BJ (cell line): ENCODE results near the gene LCA5. TPM values are rescaled to one million over a fixed set of nuclear protein-coding genes. Genes with fewer than 3 reads are reported as not detected.

ENCODE experiments used
- CTCF ChIA-PET: fragments of 350-600 bp; formaldehyde crosslinking; extraction: SDS; loops from one replicate; lab custom pipeline; 2021; ENCODE audit warnings: antibody characterized with exemption, inconsistent platforms; lab: Yijun Ruan, JAX
- POLR2A ChIA-PET: fragments of 300-600 bp; sonication (Branson Sonifier 250); formaldehyde crosslinking; extraction: SDS; loops from one replicate; lab custom pipeline; 2021; ENCODE audit warnings: antibody characterized with exemption; lab: Charles Lee
- DNase-seq: peaks from one replicate; pipeline ENCODE4 v3.0.0-alpha.2; 2011; ENCODE audit warnings: low read depth
- H3K27me3 ChIP-seq: 2 replicates; pipeline ENCODE4 v1.6.0; 2011; ENCODE audit warnings: low read length; ENCODE audit not compliant: control insufficient read depth, insufficient read depth
- H3K36me3 ChIP-seq: 2 replicates; pipeline ENCODE4 v1.5.1; 2011; ENCODE audit warnings: low read length; ENCODE audit not compliant: control insufficient read depth, insufficient read depth
- H3K4me3 ChIP-seq: 2 replicates; pipeline ENCODE4 v1.5.1; 2011; ENCODE audit warnings: low read depth, mild to moderate bottlenecking, control low read depth, low read length
- polyA plus RNA-seq: library from polyadenylated mRNA; depleted of rRNA; stranded (reverse); fragments of >200 nt; gene quantifications from 2 replicates; pipeline ENCODE4 v1.2.3, GENCODE V29; 2011
- TF ChIP-seq, protein P1 (sequence below): IDR thresholded peaks from 2 replicates; pipeline ENCODE4 v1.5.1; 2011; ENCODE audit warnings: low read depth, mild to moderate bottlenecking, control low read depth, inconsistent platforms, low read length, moderate library complexity; ENCODE audit not compliant: insufficient read depth

LCA5 gene
- polyA plus RNA-seq, 1 experiment = 0.94 TPM

DNA sequence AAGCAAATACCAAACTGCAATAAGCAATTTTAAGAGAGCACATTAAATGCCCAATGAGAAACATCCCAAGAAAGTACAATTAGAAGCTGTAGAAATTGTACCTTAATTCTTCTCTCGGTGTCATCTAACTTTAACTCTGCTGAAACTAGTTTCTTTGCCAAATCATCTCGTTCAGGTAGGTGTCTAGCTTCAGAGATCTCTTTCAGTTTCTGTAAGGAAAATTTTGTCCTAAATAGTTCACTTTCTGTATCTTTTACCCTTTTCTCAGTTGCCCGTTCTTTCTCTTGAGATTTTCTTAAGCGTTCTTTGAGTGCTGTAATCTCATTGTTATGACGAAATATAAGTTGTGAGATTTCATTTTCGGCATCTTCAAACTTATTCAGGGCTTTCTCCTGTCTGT, 24.1 kb downstream of the LCA5 start:
- Histone ChIP-seq H3K27me3 (no peaks in the 10 kb centered on the region), H3K4me3 (no peak overlapping the region), H3K36me3 (no peaks in the 10 kb centered on the region; the same call in 1 of the 2 replicates)
- no peak for DNase-seq
- ChIA-PET CTCF (no interaction called here), POLR2A (no interaction called here)
- TF ChIP-seq, protein P1, sequence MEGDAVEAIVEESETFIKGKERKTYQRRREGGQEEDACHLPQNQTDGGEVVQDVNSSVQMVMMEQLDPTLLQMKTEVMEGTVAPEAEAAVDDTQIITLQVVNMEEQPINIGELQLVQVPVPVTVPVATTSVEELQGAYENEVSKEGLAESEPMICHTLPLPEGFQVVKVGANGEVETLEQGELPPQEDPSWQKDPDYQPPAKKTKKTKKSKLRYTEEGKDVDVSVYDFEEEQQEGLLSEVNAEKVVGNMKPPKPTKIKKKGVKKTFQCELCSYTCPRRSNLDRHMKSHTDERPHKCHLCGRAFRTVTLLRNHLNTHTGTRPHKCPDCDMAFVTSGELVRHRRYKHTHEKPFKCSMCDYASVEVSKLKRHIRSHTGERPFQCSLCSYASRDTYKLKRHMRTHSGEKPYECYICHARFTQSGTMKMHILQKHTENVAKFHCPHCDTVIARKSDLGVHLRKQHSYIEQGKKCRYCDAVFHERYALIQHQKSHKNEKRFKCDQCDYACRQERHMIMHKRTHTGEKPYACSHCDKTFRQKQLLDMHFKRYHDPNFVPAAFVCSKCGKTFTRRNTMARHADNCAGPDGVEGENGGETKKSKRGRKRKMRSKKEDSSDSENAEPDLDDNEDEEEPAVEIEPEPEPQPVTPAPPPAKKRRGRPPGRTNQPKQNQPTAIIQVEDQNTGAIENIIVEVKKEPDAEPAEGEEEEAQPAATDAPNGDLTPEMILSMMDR = no peak

DNA sequence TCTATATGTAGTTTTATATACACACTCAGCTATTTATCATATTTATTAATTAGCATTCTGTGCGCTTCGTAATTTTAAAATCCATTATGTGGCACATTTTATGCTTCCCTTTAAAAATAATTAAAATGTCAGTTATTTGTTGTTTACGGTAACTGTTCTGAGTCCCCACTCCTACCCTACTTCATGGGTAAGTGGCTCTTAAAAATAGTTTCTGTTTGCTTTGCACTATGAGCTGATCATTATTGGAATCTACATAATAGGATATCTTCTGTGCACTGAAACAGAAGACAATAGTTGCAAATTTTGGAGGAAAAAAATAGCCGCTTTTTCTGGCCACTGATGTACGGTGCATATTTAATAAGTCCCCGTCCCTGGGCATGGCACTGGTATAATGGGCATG, 25.2 kb downstream of the LCA5 start:
- TF ChIP-seq, protein P1 = no peak
- no peaks in the 10 kb centered on the region for H3K27me3 ChIP-seq
- no peak for DNase-seq
- ChIA-PET CTCF (no interaction called here), POLR2A (no interaction called here)
- H3K36me3 ChIP-seq = no peaks in the 10 kb centered on the region; the same call in none of the 2 replicates
- no peak overlapping the region for H3K4me3 ChIP-seq

DNA sequence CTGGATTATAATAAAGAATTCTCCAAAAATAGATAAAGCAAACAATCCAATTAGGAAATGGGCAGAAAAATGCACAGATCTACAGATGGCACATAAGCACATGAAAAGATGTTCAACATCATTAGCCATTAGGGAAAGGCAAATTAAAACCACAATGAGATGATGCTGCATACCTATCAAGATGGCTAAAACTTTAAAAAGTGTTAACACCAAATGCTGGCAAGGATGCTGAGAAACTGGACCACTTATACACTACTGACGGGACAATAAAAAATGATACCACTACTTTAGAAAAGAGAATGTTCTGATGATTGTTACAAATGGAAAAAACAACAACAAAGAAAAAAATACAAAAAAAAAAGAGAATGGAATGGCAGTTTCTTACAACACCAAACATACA, 26.5 kb downstream of the LCA5 start:
- ChIA-PET CTCF (interaction anchor here (0.5 kb wide), 1 partner anchor 32 kb away, joined by 3 read pairs; no protein-coding TSS in a partner anchor), POLR2A (no interaction called here)
- no peaks in the 10 kb centered on the region; the same call in 1 of the 2 replicates for H3K36me3 ChIP-seq
- TF ChIP-seq, protein P1 = no peak
- no peak overlapping the region for H3K4me3 ChIP-seq
- no peak for DNase-seq
- no peaks in the 10 kb centered on the region for H3K27me3 ChIP-seq

DNA sequence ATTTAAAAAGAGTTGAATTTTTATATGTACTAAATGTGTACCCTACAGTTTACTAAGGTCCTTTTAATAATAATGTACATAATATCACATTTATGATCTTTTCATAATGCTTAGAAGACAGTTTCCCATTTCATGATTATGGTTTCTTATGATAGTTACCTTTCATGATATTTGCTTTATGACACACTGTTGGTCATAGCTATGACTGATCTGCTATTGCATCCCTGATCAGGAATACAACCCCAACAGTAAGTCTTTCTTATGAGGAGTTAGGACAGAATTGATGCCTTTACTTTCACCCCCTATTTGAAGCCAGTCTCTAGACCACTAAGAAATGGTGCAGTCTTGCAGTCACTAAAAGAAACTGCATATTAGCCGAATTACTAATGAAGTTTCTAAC, 31.0 kb downstream of the LCA5 start:
- ChIA-PET CTCF (no interaction called here), POLR2A (no interaction called here)
- Histone ChIP-seq H3K36me3 (no peaks in the 10 kb centered on the region; the same call in 1 of the 2 replicates), H3K27me3 (no peaks in the 10 kb centered on the region), H3K4me3 (no peak overlapping the region)
- TF ChIP-seq, protein P1 = no peak
- no peak for DNase-seq

DNA sequence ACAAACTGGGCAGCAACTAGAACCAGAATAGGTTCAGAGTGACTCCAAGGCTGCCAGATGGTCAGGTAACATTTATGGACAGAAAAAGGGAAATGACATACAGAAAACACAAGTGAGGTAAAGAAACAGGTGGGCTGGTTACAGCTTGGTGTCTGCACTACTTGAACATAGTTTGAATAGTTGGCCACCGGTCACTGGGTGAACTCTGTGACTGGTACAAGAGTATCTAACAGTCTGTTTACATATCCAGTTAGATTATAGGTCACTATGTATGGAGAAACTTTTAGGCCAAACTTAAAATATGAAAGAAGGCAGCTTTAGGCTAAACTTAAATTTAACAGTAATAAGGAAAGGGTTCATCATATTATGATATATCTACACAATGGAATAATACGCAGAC, 32.9 kb downstream of the LCA5 start:
- TF ChIP-seq, protein P1 = no peak
- no peak for DNase-seq
- no peak overlapping the region for H3K4me3 ChIP-seq
- H3K36me3 ChIP-seq = no peaks in the 10 kb centered on the region; the same call in 1 of the 2 replicates
- CTCF ChIA-PET = no interaction called here
- POLR2A ChIA-PET = no interaction called here
- H3K27me3 ChIP-seq = no peaks in the 10 kb centered on the region
